Stimulated activated CD4-positive, alpha-beta T cell treated with anti-CD3 and anti-CD28 coated beads, Interleukin-2, amount 100 ng/mL, for 4 hours (primary cell): ENCODE measurements around the gene EHF.
"Not testable (repeated sequence)": the region's sequence is repeated elsewhere in the genome, so short reads cannot be mapped to it uniquely, and the experiment has no call there.

ENCODE experiments used
- DNase-seq: peaks from one replicate; pipeline ENCODE4 v3.0.0-alpha.2; 2020; ENCODE audit warnings: low read depth

EHF gene

DNA sequence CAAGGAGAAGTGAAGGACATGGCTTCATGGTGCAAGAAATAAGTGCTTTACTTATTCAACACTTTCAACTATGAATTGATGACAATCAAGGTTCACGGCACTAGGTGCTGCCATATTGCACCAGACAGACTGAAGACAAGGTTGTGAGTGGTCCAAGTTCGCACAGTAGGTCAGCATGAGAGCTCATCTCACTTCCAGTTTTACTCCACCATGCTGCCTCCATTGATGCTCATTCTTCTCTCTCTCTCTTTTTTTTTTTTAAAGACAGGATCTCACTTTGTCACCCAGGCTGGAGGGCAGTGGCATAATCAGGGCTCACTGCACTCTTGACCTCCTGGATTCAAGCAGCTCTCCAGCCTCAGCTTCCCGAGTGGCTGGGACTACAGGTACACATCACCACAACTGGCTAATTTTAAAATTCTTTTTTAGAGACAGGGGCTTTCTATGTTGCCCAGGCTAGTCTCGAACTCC, 47.7 kb downstream of the EHF start:
- no peak for DNase-seq

- DNase-seq: no peak
Observed at GRCh38 chr11:34669458-34669857, 48.6 kb downstream of the EHF start.

- DNase-seq: no peak
Observed at GRCh38 chr11:34671117-34671516, 50.2 kb downstream of the EHF start.

- DNase-seq: no peak
Observed at GRCh38 chr11:34671946-34672345, 51.1 kb downstream of the EHF start.

GRCh38 chr11:34674038-34674437, 53.1 kb downstream of the EHF start:
- DNase-seq: no peak

GRCh38 chr11:34676227-34676626, 55.3 kb downstream of the EHF start:
- DNase-seq: no peak

- no peak for DNase-seq
Observed at GRCh38 chr11:34679681-34680080, 58.8 kb downstream of the EHF start.

- DNase-seq: no peak
Observed at GRCh38 chr11:34680206-34680605, 59.3 kb downstream of the EHF start.

GRCh38 chr11:34680918-34681586, 60.2 kb downstream of the EHF start:
- no peak for DNase-seq

DNA sequence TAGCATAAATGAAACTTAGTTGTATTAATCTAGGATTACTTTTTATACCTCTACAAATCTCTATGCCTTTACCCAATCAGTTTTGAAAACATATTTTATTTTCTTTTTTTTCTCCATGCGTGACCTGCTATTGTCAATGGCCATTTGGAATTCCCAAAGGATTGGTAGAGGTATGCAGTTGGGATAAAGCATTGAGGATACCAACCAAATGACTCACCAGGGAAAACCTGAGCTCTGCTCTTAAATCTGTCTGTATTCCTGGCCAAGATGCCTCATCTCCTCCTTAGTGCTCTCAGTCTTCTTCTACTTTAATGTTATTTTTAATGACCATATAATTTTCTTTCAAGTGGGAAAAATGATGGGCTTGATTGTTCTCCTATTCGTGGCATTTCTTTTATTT, 61.9 kb downstream of the EHF start:
- DNase-seq: no peak

DNA sequence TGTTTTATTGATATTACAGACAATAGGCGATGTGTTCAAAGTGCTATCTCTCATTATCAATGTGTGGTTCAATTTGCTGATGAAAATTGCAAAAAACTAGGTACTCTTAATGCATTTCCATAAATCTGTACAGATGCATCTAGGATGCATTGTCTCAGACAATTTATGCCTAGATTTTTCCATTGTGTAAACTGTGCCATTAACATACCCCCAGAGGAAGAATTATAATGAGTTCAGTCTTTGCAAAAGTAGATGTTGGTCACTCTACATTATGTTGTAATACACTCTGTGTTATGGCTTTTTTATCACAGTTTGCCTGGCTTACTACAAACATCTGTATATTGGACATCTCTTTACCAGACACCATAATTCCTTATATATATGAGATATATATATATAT, 62.5 kb downstream of the EHF start:
- DNase-seq: no peak

DNA sequence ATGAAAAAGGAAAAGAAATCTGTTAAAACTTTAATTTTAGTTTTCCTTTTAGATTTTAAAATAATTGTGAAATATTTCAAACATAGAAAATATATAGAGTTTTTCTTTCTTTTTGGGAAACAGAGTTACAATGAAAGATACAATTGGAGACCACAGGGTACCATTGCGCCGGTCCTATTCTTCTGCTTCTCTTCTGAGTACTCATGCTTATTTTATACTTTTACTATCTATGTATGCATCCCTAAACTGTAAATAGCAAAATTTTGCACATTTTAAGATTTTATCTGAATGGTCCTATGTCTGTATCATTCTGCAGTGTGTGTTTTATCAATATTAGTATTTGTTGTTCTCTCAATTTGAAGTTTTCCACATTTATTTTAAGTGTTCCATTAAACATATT, 65.0 kb downstream of the EHF start:
- no peak for DNase-seq

DNA sequence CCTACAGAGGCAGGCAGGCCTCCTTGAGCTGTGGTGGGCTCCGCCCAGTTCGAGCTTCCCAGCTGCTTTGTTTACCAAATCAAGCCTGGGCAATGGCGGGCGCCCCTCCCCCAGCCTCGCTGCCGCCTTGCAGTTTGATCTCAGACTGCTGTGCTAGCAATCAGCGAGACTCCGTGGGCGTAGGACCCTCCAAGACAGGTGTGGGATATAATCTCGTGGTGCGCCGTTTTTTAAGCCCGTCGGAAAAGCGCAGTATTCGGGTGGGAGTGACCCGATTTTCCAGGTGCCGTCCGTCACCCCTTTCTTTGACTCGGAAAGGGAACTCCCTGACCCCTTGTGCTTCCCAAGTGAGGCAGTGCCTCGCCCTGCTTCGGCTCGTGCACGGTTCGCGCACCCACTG, 71.4 kb downstream of the EHF start:
- not testable (repeated sequence) for DNase-seq

DNA sequence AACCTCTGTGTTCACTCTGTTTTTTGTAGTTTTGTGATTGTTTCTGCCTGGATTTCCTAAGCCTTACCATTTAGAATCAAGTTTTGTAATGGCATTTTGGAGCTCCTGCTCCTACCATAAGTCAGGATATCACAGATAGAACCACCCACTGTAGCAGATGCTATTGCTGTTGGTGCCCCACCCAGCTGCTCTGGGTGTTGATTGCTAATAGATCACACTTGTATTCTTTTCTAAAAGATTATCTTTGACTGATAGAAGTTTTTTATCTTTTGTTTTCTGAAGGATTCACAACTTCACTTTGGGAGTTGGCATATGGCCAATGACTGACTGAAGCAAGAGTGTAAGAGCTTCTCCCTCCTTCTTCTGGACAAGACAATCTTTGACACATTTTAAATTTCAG, 76.0 kb downstream of the EHF start:
- no peak for DNase-seq

GRCh38 chr11:34706709-34707461, 86.0 kb downstream of the EHF start:
- no peak for DNase-seq

- DNase-seq: no peak
Observed at GRCh38 chr11:34707462-34707840, 86.6 kb downstream of the EHF start.
